Osteoblast (primary cell): ENCODE data around the gene SPPL2A. TPM values are rescaled to one million over a fixed set of nuclear protein-coding genes. Genes with fewer than 3 reads are reported as not detected.

ENCODE experiments used
- DNase-seq: peaks from one replicate; pipeline ENCODE4 v3.0.0; 2011; ENCODE audit warnings: low spot score, mixed read lengths; ENCODE audit not compliant: insufficient read length; ENCODE audit errors: missing footprints
- H2AFZ ChIP-seq: 2 replicates; pipeline ENCODE4 v1.6.0; 2011; ENCODE audit warnings: mild to moderate bottlenecking, low read length
- H3K27ac ChIP-seq: 2 replicates; pipeline ENCODE4 v1.5.1; 2011; ENCODE audit warnings: mild to moderate bottlenecking, low read depth, low read length, moderate library complexity
- H3K27me3 ChIP-seq: 2 replicates; pipeline ENCODE4 v1.6.0; 2012; ENCODE audit warnings: mild to moderate bottlenecking, control low read depth, inconsistent platforms, low read length, moderate library complexity; ENCODE audit not compliant: insufficient read depth
- H3K36me3 ChIP-seq: 2 replicates; pipeline ENCODE4 v1.5.1; 2011; ENCODE audit warnings: mild to moderate bottlenecking, low read length, control low read depth, moderate library complexity; ENCODE audit not compliant: insufficient read depth
- H3K4me1 ChIP-seq: 2 replicates; pipeline ENCODE4 v1.5.1; 2011; ENCODE audit warnings: mild to moderate bottlenecking, low read length, control low read depth, moderate library complexity; ENCODE audit not compliant: insufficient read depth
- H3K4me2 ChIP-seq: 2 replicates; pipeline ENCODE4 v1.6.0; 2011; ENCODE audit warnings: mild to moderate bottlenecking, low read length; ENCODE audit not compliant: insufficient read depth
- H3K4me3 ChIP-seq: fragments of 200-600 bp; sonication (generic); 3 replicates; pipeline ENCODE4 v1.5.1; 2012; ENCODE audit warnings: mild to moderate bottlenecking, low read length, inconsistent platforms; ENCODE audit not compliant: insufficient read depth
- H3K79me2 ChIP-seq: 2 replicates; pipeline ENCODE4 v1.6.0; 2012; ENCODE audit warnings: mild to moderate bottlenecking, low read length, control low read depth, inconsistent platforms; ENCODE audit not compliant: insufficient read depth
- H3K9me3 ChIP-seq: 2 replicates; pipeline ENCODE4 v1.5.1; 2011; ENCODE audit warnings: low read depth, low read length, control low read depth
- H4K20me1 ChIP-seq: 2 replicates; pipeline ENCODE4 v1.6.0; 2012; ENCODE audit warnings: mild to moderate bottlenecking, low read length, control low read depth; ENCODE audit not compliant: insufficient read depth
- total RNA-seq: library from RNA; depleted of rRNA; stranded (reverse); fragments of >200 nt; gene quantifications from 2 replicates; pipeline ENCODE4 v1.2.3, GENCODE V29; 2012
- TF ChIP-seq, protein P1 (sequence below): IDR thresholded peaks from 2 replicates; pipeline ENCODE4 v1.5.1; 2011; ENCODE audit warnings: mild to moderate bottlenecking, low read depth, low read length, moderate library complexity; ENCODE audit errors: extremely low read depth

The SPPL2A gene
- total RNA-seq, 1 donor: 87.6 TPM

DNA sequence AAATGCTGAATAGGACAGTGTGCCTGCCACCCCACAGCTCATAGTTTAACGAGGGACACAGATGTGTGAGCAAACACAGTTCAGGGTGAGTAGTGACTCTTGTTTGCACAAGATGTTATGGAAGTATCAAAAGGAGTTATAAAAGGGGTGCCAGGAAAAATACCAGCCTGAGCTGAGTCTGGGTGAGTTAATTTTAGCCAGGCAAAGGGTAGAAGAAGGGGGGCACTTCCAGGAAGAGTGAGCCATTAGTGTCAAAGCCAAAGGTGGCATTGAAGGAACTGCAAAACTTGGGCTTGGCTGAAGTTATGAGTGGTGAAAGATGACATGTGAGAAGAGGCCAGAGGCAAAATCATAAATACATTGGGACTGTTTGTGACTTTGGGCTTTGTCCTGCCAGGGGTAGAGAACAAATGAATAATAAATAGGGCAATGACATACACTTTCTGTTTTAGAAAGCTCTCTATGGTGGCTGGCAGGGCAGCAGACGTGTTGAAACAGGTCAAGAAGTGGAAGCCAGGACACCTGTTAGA is 1.9 kb upstream of the SPPL2A start:
- TF ChIP-seq, protein P1, sequence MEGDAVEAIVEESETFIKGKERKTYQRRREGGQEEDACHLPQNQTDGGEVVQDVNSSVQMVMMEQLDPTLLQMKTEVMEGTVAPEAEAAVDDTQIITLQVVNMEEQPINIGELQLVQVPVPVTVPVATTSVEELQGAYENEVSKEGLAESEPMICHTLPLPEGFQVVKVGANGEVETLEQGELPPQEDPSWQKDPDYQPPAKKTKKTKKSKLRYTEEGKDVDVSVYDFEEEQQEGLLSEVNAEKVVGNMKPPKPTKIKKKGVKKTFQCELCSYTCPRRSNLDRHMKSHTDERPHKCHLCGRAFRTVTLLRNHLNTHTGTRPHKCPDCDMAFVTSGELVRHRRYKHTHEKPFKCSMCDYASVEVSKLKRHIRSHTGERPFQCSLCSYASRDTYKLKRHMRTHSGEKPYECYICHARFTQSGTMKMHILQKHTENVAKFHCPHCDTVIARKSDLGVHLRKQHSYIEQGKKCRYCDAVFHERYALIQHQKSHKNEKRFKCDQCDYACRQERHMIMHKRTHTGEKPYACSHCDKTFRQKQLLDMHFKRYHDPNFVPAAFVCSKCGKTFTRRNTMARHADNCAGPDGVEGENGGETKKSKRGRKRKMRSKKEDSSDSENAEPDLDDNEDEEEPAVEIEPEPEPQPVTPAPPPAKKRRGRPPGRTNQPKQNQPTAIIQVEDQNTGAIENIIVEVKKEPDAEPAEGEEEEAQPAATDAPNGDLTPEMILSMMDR: no peak
- H3K4me3 ChIP-seq: no peak overlapping the region
- peaks cover 15% of the 10 kb centered on the region for H3K4me1 ChIP-seq
- DNase-seq: peak; percentile 74
- H4K20me1 ChIP-seq: no peaks in the 10 kb centered on the region
- no peak overlapping the region for H3K4me2 ChIP-seq
- H3K79me2 ChIP-seq: peaks cover 22% of the 10 kb centered on the region
- no peak overlapping the region for H3K27ac ChIP-seq
- H3K27me3 ChIP-seq: no peaks in the 10 kb centered on the region
- H3K9me3 ChIP-seq: no peaks in the 10 kb centered on the region
- H2AFZ ChIP-seq: peak overlapping the region; percentile 7
- no peaks in the 10 kb centered on the region for H3K36me3 ChIP-seq

DNA sequence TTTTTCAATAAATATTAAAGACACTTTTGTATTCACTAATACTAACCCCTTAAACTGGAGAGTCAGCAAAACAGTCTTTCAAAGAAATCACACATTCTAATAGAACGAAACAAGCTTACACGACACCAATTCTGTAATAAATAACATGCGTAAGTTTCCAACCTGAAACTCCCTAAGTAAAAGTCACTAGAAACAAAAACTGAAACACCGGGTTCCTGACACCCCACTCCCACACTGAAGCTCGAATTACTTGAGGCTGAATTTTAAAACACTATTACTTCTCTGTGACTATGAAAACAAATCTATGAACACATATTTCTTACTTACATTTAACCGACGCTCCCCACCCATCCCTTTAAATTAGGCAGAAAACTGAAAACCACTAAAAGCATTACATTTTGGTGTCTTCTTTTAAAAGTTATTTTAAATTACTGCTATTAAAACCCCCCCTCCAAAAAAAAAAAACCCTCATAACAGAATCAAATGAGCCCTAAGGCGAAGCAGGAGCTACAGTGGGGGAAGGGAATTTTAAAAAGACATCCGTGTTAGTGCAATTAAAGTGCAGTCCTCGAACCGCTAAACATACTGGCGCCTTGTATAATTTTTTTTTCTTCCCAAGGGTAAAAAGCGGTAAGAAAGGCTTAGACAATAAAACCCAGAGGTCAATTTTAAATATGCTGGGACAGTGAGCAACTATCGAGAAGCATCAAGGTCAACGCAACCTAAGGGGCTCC is 878 bp downstream of the SPPL2A start:
- H3K4me3 ChIP-seq: peak overlapping the region; percentile 83

DNA sequence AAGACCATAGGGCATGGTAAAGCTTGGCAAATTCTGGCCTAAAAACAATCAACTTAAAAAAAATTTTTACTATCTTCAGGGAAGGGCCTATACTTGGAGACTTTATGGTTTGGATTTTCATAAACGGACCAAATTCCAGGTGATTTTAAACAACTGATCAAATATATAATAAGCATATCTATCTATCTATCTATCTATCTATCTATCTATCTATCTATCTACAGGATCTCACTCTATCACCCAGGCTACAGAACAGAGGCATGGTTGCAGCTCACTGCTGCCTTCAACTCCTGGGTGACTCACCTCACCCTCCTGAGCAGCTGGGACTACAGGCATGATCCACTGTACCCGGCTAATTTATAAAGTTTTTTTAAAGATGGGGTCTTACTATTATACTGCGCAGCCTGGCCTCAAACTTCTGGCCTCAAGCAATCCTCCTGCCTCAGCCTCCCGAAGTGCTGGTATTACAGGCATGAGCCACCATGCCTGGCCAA is 6.7 kb downstream of the SPPL2A start:
- Histone ChIP-seq H3K9me3 (no peaks in the 10 kb centered on the region), H3K4me2 (no peak overlapping the region), H2AFZ (no peak overlapping the region), H3K27me3 (no peaks in the 10 kb centered on the region), H3K4me3 (no peak overlapping the region), H3K79me2 (peaks cover 90% of the 10 kb centered on the region), H3K27ac (no peak overlapping the region), H3K36me3 (no peaks in the 10 kb centered on the region), H4K20me1 (peaks cover 12% of the 10 kb centered on the region), H3K4me1 (peaks cover 11% of the 10 kb centered on the region)
- TF ChIP-seq, protein P1: no peak
- DNase-seq: peak; percentile 38

More for the DNA sequence above, 878 bp downstream of the SPPL2A start:
- no peaks in the 10 kb centered on the region for H3K9me3 ChIP-seq
- peaks cover 48% of the 10 kb centered on the region for H3K79me2 ChIP-seq
- peak; percentile 34 for DNase-seq
- peaks cover 17% of the 10 kb centered on the region for H3K4me1 ChIP-seq
- H3K27me3 ChIP-seq: no peaks in the 10 kb centered on the region
- peak overlapping the region; percentile 65 for H3K27ac ChIP-seq
- H3K4me2 ChIP-seq: peak overlapping the region; percentile 98
- H3K36me3 ChIP-seq: no peaks in the 10 kb centered on the region
- no peaks in the 10 kb centered on the region for H4K20me1 ChIP-seq
- TF ChIP-seq, protein P1: no peak
- peak overlapping the region; percentile 77 for H2AFZ ChIP-seq

- DNase-seq: no peak
- Histone ChIP-seq H3K4me1 (peaks cover 9% of the 10 kb centered on the region), H3K36me3 (peaks cover 5% of the 10 kb centered on the region), H3K4me3 (no peak overlapping the region), H3K9me3 (no peaks in the 10 kb centered on the region), H3K79me2 (peaks cover 85% of the 10 kb centered on the region), H2AFZ (no peak overlapping the region), H4K20me1 (peaks cover 5% of the 10 kb centered on the region), H3K27ac (no peak overlapping the region), H3K4me2 (no peak overlapping the region), H3K27me3 (no peaks in the 10 kb centered on the region)
- TF ChIP-seq, protein P1: no peak
Observed at GRCh38 chr15:50753463-50753862, 12.0 kb downstream of the SPPL2A start.
